Neuron (in vitro differentiated cells): ENCODE results near the gene LECT2.

Source experiments
- H2AFZ ChIP-seq: one replicate; pipeline ENCODE4 v1.6.1; 2013; ENCODE audit warnings: low read depth, mild to moderate bottlenecking, inconsistent platforms, low read length, moderate library complexity
- H3K27me3 ChIP-seq: one replicate; pipeline ENCODE4 v1.6.1; 2013; ENCODE audit warnings: low read length; ENCODE audit not compliant: insufficient read depth
- H3K36me3 ChIP-seq: one replicate; pipeline ENCODE4 v1.6.1; 2013; ENCODE audit warnings: low read length; ENCODE audit not compliant: insufficient read depth
- H3K4me1 ChIP-seq: one replicate; pipeline ENCODE4 v1.6.1; 2013; ENCODE audit warnings: low read length; ENCODE audit not compliant: insufficient read depth
- H3K4me3 ChIP-seq: 2 replicates; pipeline ENCODE4 v1.5.1; 2013; ENCODE audit warnings: mild to moderate bottlenecking, low read length, moderate library complexity
- H3K9me3 ChIP-seq: one replicate; pipeline ENCODE4 v1.6.1; 2013; ENCODE audit warnings: low read length

LECT2 gene

GRCh38 chr5:135954899-135955298 lies at the start of gene LECT2:
Gene LECT2, minus strand, starts transcription at chr5:135954983. Its CDS starts 150 bp downstream, at chr5:135954833.
- H3K36me3 ChIP-seq, result no peaks in the 10 kb centered on the region
- H3K4me3 ChIP-seq, result no peak within 1 kb of the TSS
- no peaks in the 10 kb centered on the region for H3K9me3 ChIP-seq
- no peak within 1 kb of the TSS for H2AFZ ChIP-seq
- no peaks in the 10 kb centered on the region for H3K4me1 ChIP-seq
- no peaks in the 10 kb centered on the region for H3K27me3 ChIP-seq

DNA sequence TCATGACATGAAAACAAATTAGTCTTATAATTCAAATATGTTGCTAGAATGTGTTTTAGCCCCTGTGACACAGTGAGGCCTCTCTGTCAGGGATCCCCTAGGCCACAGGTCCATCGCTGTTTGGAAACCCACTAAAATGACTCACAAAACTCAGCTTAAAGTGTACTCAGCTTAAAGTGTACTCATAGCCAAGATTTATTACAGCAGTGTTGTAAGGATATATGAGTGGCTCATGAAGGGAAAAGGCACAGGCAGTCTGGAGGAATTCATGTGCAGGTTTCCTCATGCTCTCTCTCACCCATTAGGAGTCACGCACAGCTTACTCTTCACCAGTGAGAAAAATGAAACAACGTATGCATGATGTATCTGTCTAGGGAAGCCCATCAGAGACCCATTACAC lies 49.7 kb upstream of the LECT2 start:
- no peak overlapping the region for H3K4me3 ChIP-seq
- no peaks in the 10 kb centered on the region for H3K4me1 ChIP-seq
- H2AFZ ChIP-seq, result no peak overlapping the region
- H3K9me3 ChIP-seq, result no peaks in the 10 kb centered on the region
- no peaks in the 10 kb centered on the region for H3K36me3 ChIP-seq
- peaks cover 7% of the 10 kb centered on the region for H3K27me3 ChIP-seq

GRCh38 chr5:136001466-136001981 lies 46.7 kb upstream of the LECT2 start:
- H2AFZ ChIP-seq, result no peak overlapping the region
- no peaks in the 10 kb centered on the region for H3K36me3 ChIP-seq

DNA sequence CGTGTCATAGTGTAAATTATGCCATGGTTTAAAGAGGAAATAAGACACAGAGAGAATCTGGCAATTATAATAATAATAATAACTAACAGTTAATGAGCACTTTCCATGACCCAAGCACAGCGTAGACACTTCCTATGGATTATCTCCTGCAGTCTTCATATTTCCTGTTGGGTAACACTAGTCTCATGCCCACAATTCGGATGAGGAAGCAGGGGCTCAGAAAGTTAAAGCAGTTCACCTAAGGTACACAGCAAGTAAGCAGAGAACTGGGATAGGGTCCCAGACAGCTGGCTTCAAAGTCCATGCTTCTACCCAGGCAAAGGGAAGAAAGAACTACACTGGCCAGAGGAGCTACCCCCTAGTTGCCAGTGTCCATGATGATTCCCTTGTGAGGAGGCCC lies 46.1 kb upstream of the LECT2 start:
- Histone ChIP-seq H2AFZ (no peak overlapping the region), H3K4me1 (no peaks in the 10 kb centered on the region), H3K27me3 (peaks cover 10% of the 10 kb centered on the region), H3K36me3 (no peaks in the 10 kb centered on the region), H3K9me3 (no peaks in the 10 kb centered on the region), H3K4me3 (no peak overlapping the region)

More at GRCh38 chr5:136001466-136001981, 46.7 kb upstream of the LECT2 start:
- no peak overlapping the region for H3K4me3 ChIP-seq
- H3K4me1 ChIP-seq, result no peaks in the 10 kb centered on the region
- H3K27me3 ChIP-seq, result peaks cover 10% of the 10 kb centered on the region
- no peaks in the 10 kb centered on the region for H3K9me3 ChIP-seq

GRCh38 chr5:136000147-136000546 lies 45.4 kb upstream of the LECT2 start:
- Histone ChIP-seq H3K4me1 (no peaks in the 10 kb centered on the region), H3K9me3 (no peaks in the 10 kb centered on the region), H3K27me3 (peaks cover 10% of the 10 kb centered on the region), H3K36me3 (no peaks in the 10 kb centered on the region), H2AFZ (no peak overlapping the region), H3K4me3 (no peak overlapping the region)

DNA sequence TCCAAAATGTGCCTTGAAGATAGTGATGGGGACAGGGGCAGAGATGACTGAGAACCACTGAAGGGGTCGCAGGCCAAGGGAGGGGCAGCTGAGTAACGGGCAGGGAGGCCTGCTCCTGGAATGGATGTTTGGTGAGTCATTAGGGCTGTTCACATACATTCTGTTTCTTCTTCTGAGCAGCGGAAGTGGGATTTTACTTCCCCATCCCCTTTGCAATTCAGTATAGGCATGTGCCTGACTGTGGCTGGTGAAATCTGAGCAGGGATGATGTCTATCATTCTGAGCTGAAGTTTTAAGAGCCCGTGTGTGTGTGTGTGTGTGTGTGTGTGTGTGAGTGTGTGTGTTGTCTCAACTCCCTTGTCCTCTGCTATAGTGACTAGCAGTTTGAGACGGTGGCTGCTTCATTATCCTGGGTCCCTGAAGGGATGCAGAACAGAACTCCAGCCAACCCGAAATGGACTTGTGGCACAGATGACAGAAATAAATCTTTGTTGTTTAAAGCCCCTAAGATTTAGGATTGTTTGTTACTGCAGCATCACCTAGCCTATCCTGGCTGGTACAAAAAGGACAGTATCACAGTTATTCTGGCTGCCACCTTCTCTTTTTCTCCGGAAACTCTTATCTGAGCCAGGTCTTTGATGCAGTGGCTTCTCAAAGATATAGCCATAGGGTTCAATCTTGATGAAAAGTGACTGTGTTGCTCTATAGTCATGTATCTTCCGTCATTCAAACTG lies 44.8 kb upstream of the LECT2 start:
- no peaks in the 10 kb centered on the region for H3K4me1 ChIP-seq
- H3K9me3 ChIP-seq, result no peaks in the 10 kb centered on the region
- no peaks in the 10 kb centered on the region for H3K36me3 ChIP-seq
- H3K27me3 ChIP-seq, result peaks cover 10% of the 10 kb centered on the region
- no peak overlapping the region for H3K4me3 ChIP-seq
- H2AFZ ChIP-seq, result no peak overlapping the region

GRCh38 chr5:135998889-135999288 lies 44.1 kb upstream of the LECT2 start:
- no peak overlapping the region for H3K4me3 ChIP-seq
- no peaks in the 10 kb centered on the region for H3K36me3 ChIP-seq
- H3K27me3 ChIP-seq, result peaks cover 10% of the 10 kb centered on the region
- H3K4me1 ChIP-seq, result no peaks in the 10 kb centered on the region
- no peak overlapping the region for H2AFZ ChIP-seq
- no peaks in the 10 kb centered on the region for H3K9me3 ChIP-seq

GRCh38 chr5:135997673-135998335 lies 43.0 kb upstream of the LECT2 start:
- Histone ChIP-seq H2AFZ (no peak overlapping the region), H3K27me3 (peaks cover 10% of the 10 kb centered on the region), H3K4me3 (no peak overlapping the region), H3K36me3 (no peaks in the 10 kb centered on the region), H3K4me1 (no peaks in the 10 kb centered on the region), H3K9me3 (no peaks in the 10 kb centered on the region)

DNA sequence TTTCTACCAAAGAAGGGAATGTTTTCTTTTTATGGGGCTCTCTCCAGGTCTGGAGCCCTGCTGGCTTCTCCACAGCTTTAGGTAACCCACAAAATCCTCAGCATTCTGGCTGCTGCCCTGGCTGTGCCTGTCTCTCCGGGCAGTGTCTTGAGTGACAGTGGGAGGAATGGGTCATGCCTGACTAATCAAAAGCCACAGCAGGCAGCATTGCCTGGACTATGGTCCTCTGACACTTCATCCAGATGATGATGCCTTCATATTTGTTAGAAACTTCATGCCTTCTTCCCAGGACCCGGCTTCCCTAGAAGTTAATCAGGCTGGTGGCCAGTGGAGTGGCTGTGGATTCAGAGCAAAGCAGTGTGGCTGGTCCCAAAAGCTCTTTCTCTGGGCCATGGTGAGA lies 41.8 kb upstream of the LECT2 start:
- peaks cover 7% of the 10 kb centered on the region for H3K27me3 ChIP-seq
- H3K4me3 ChIP-seq, result no peak overlapping the region
- no peak overlapping the region for H2AFZ ChIP-seq
- no peaks in the 10 kb centered on the region for H3K4me1 ChIP-seq
- H3K9me3 ChIP-seq, result no peaks in the 10 kb centered on the region
- H3K36me3 ChIP-seq, result no peaks in the 10 kb centered on the region

- peaks cover 7% of the 10 kb centered on the region for H3K27me3 ChIP-seq
- no peak overlapping the region for H2AFZ ChIP-seq
- H3K4me1 ChIP-seq, result no peaks in the 10 kb centered on the region
- no peaks in the 10 kb centered on the region for H3K9me3 ChIP-seq
- no peak overlapping the region for H3K4me3 ChIP-seq
- H3K36me3 ChIP-seq, result no peaks in the 10 kb centered on the region
Measured at GRCh38 chr5:135995976-135996375, 41.2 kb upstream of the LECT2 start.

DNA sequence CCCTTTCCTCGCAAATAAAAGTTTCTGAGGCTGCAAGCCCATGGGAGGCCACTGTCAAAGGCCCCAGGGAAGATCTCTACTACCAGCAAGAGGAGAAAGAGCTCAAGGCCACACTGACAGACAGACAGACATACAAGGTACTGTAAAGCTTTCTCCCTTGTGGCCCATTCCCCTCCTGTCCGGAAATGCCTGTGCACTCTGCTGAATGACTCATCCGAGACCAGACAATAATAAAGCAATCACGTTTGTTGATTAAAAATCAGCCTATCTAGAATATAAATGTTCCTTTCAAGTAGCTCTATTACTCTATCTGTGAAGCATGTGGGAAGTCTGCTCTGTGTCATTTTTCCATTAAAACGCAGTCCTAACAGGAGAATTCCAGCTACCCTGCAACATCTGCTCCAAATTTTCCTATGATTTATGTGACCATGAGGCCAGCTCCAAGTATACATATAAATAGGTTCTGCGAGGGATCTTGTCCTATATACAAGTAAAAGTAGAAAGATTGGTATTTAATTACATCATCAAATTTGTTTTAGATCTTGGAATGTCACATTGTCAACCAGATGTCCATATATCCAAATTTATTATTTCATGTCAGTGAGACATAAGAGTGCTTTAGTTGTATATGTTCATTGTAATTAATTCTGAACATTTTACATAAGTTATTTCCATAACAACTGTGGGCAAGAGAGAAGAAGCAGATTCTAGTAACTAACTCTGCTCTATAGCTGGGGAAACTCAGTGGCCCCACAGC lies 39.3 kb upstream of the LECT2 start:
- Histone ChIP-seq H3K36me3 (no peaks in the 10 kb centered on the region), H3K9me3 (no peaks in the 10 kb centered on the region), H3K27me3 (no peaks in the 10 kb centered on the region), H2AFZ (no peak overlapping the region), H3K4me3 (no peak overlapping the region), H3K4me1 (no peaks in the 10 kb centered on the region)

DNA sequence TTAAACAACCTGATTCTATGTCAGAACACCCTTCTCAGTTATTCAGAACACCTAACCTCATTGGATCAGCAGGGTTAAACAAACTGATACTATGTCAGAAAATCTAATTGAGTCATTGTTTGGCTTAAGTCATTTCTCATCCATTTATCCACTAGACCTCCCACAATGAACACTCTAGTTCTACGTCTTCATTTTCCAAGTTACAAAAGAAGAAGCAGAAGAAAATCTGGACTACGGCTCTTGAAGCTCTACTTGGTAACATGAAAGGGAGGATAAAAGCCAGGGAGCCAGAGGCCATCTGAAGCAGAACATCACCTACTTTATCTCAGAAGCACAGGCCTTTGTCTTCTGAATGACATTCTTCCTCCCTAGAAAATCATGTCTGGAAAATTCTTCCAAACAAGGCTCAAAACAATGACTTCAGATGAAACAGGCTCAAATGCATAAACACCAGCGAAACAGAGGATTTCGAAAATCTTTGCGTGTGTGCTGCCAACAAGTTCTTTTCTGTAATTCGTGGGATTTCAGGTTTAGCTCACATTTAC lies 38.6 kb upstream of the LECT2 start:
- Histone ChIP-seq H2AFZ (no peak overlapping the region), H3K4me1 (no peaks in the 10 kb centered on the region), H3K27me3 (no peaks in the 10 kb centered on the region), H3K36me3 (no peaks in the 10 kb centered on the region), H3K9me3 (no peaks in the 10 kb centered on the region), H3K4me3 (no peak overlapping the region)

GRCh38 chr5:135991429-135991828 lies 36.6 kb upstream of the LECT2 start:
- Histone ChIP-seq H3K4me1 (no peaks in the 10 kb centered on the region), H3K27me3 (no peaks in the 10 kb centered on the region), H2AFZ (no peak overlapping the region), H3K4me3 (no peak overlapping the region), H3K9me3 (no peaks in the 10 kb centered on the region), H3K36me3 (no peaks in the 10 kb centered on the region)
